ENCODE measurements around the gene HKDC1.

Gene HKDC1

DNA sequence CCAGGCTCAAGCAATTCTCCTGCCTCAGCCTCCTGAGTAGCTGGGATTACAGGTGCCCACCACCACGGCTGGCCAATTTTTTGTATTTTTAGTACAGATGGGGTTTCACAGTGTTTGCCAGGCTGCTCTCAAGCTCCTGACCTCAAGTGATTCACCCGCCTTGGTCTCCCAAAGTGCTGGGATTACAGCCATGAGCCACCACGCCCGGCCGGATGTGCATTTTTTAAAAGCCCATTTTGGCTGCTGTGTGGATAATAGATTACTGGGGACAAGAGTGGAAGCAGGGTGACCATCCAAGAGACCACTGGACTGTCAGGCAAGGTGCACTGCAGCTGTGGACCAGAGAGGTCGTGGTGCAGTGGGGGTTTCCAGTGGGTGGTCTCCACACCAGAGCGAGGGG lies 21.4 kb downstream of the HKDC1 start:
- no peak for DNase-seq (ENCODE audit: low read depth)
- H3K4me3 ChIP-seq (ENCODE audit: low read depth, low read length), result no peak overlapping the region
- TF ChIP-seq, protein P1, sequence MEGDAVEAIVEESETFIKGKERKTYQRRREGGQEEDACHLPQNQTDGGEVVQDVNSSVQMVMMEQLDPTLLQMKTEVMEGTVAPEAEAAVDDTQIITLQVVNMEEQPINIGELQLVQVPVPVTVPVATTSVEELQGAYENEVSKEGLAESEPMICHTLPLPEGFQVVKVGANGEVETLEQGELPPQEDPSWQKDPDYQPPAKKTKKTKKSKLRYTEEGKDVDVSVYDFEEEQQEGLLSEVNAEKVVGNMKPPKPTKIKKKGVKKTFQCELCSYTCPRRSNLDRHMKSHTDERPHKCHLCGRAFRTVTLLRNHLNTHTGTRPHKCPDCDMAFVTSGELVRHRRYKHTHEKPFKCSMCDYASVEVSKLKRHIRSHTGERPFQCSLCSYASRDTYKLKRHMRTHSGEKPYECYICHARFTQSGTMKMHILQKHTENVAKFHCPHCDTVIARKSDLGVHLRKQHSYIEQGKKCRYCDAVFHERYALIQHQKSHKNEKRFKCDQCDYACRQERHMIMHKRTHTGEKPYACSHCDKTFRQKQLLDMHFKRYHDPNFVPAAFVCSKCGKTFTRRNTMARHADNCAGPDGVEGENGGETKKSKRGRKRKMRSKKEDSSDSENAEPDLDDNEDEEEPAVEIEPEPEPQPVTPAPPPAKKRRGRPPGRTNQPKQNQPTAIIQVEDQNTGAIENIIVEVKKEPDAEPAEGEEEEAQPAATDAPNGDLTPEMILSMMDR (conservative IDR thresholded peaks at IDR 0.05; ENCODE audit: low read depth, low read length), result no peak

DNA sequence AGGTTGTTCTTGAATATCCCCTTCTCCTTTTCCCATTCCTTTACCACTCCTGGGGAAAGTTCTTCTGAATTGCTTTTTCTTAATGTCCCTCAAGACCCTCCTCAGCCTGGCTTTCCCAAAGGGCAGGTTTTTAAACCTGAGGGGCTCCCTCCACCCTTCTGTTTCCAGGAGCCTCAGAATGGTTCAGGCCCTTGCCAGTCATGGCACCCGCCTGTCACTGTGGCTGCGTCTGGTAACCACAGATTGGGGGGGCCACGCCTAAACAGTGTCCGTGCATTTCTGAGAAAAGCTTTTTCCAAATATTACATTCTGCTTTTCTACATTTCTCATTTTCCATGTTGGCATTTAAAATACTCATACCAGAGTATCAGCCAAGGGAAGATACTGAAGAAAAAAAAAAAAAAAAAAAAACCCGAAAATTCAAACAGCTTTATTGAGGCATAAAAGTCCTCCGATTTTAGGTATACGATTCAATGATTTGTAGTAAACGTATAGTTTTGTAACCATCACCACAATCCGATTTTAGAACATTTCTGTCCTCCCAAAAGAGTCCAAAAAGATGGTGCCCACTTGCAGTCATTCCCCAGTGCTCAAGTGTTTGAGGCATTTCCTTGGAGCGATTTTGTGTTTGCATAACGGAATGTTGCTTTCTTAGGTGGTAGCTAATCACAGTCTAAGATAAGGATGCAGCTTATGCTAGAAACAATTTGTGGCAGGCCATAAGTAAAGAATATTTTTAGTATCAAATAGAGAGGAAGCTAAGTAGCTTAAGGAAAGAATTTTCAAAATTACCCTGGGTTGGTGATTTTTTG lies 22.1 kb downstream of the HKDC1 start:
- H3K4me3 ChIP-seq (ENCODE audit: low read depth, low read length), result no peak overlapping the region
- TF ChIP-seq, protein P1 (conservative IDR thresholded peaks at IDR 0.05; ENCODE audit: low read depth, low read length), result no peak
- DNase-seq (ENCODE audit: low read depth), result no peak

DNA sequence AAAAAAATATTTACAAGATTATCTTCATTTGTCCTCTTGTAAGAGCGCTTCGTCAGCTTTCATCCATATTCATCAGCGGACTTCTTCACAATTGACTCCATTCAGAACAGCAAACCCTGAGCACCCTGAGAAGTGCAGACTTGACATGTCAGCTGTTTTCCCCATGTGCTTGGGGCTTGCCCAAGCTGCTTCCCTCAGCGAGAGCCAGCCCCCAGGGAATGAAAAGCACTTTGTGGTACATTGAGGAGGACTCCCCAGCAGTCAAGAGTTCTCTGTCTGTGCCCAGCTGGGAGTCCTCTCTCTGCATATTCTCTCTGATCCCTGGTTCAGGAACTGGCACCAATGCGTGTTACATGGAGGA lies 22.7 kb downstream of the HKDC1 start:
- no peak overlapping the region for H3K4me3 ChIP-seq (ENCODE audit: low read depth, low read length)
- TF ChIP-seq, protein P1 (conservative IDR thresholded peaks at IDR 0.05; ENCODE audit: low read depth, low read length), result no peak
- DNase-seq (ENCODE audit: low read depth), result no peak

DNA sequence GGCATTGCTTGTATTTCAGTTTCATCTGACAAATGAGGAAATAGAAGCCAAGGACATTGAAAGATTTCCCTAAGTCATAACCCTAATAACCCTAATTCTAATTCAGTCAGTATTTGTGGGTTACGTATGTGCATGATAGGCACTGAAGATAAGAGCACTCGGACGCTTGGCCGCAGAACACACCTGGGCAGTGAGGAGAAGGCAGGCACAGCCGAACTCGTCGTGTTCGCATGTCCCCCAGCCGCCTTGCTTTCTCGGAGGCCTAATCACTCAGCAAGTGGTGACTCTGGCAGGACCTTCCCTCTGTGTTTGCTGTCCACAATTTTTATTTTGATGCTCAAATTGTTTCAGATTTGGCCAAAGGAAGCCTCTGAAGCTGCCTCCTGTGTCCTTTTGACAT lies 23.7 kb downstream of the HKDC1 start:
- DNase-seq (ENCODE audit: low read depth), result no peak
- H3K4me3 ChIP-seq (ENCODE audit: low read depth, low read length), result no peak overlapping the region
- TF ChIP-seq, protein P1 (conservative IDR thresholded peaks at IDR 0.05; ENCODE audit: low read depth, low read length), result no peak

DNA sequence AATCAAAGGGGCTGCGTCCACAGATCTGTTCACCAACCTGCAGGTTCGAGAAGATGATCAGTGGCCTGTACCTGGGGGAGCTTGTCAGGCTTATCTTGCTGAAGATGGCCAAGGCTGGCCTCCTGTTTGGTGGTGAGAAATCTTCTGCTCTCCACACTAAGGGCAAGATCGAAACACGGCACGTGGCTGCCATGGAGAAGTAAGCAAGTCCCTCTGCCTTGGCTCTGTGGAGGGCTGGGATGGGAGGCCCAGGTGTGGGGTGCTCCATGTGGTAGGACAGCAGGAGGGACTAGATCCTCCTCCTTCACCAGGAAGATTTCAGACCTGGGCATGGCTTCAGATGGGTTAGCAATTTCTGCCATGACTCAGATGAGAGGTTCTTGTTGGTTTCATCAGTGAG lies 25.9 kb downstream of the HKDC1 start:
- TF ChIP-seq, protein P1 (conservative IDR thresholded peaks at IDR 0.05; ENCODE audit: low read depth, low read length), result no peak

DNA sequence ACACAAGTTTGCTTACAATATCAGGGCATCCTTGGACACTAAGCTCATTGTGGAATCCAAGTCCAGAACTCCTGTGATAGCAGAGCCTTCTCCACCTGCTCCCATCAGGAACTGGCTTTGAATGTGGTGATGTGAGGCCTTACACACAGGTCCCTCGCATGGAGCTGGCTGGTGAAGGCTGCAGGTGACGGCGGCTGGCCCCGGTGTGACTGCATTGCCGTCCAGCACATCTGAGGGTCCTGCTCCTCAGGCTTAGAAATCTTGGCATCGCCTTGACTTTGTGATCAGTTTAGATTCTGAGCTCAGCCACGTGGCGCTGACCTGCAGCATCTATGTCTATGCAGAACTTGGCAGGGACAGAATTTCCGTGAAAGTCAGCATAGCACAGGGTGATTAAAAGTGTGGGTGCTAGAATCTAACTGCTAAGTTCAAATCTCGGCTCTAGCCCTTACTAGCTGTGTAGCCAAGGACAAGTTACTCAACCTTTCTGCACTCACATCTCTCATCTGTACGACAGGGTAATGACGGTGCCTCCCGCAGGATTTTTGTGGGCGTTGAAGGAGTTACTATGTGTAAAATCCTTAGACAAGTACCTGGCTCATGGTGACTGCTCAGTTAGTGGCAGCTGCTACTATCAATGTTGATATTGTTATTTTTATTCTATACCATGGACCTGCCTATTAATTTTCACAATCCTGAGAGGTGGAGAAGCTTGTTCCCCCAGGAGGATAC lies 26.6 kb downstream of the HKDC1 start:
- TF ChIP-seq, protein P1 (conservative IDR thresholded peaks at IDR 0.05; ENCODE audit: low read depth, low read length), result no peak
- no peak for DNase-seq (ENCODE audit: low read depth)
- H3K4me3 ChIP-seq (ENCODE audit: low read depth, low read length), result no peak overlapping the region

More for the DNA sequence above, 25.9 kb downstream of the HKDC1 start:
- DNase-seq (ENCODE audit: low read depth), result no peak
- H3K4me3 ChIP-seq (ENCODE audit: low read depth, low read length), result no peak overlapping the region

Data from choroid plexus epithelial cell (primary cell).